HEK293 (cell line): ENCODE measurements around the gene LPCAT1.

Source experiments
- CTCF ChIA-PET: fragments of 350-600 bp; formaldehyde crosslinking; extraction: SDS; loops from one replicate; lab custom pipeline; 2021; ENCODE audit warnings: antibody characterized with exemption; lab: Yijun Ruan, JAX
- POLR2A ChIA-PET: fragments of 300-600 bp; formaldehyde crosslinking; extraction: SDS; loops from one replicate; lab custom pipeline; 2020; ENCODE audit warnings: antibody characterized with exemption, inconsistent platforms; lab: Yijun Ruan, JAX
- H3K27ac ChIP-seq: fragments of 200-500 bp; sonication (Bioruptor generic); 2 replicates; pipeline ENCODE4 v1.5.1; 2014; ENCODE audit warnings: low read depth, low read length, control low read depth, inconsistent platforms; ENCODE audit errors: extremely low read depth
- H3K36me3 ChIP-seq, 2 experiments: fragments of 200-500 bp in 1 of 2; sonication (Bioruptor generic) in 1 of 2; 1 replicate in 1 of 2; 2 replicates in 1 of 2; pipeline ENCODE4 v1.5.1; 2014 to 2017; ENCODE audit warnings: inconsistent platforms in 2 of 2, low read length in 2 of 2; ENCODE audit not compliant: control insufficient read depth in 2 of 2, insufficient read depth in 1 of 2
- H3K4me1 ChIP-seq: fragments of 200-500 bp; sonication (Bioruptor generic); 2 replicates; pipeline ENCODE4 v1.5.1; 2014; ENCODE audit warnings: mild to moderate bottlenecking, low read length, inconsistent platforms; ENCODE audit not compliant: control insufficient read depth, insufficient read depth
- H3K4me3 ChIP-seq: 2 replicates; pipeline ENCODE4 v1.5.1; 2011; ENCODE audit warnings: low read depth, mild to moderate bottlenecking, control low read depth, low read length, moderate library complexity
- H3K9me3 ChIP-seq: fragments of 200-500 bp; sonication (Bioruptor generic); 2 replicates; pipeline ENCODE4 v1.5.1; 2014; ENCODE audit warnings: low read depth, low read length, inconsistent platforms; ENCODE audit not compliant: control insufficient read depth, insufficient read depth
- CTCF ChIP-seq: fragments of 450-650 bp; formaldehyde crosslinking; IDR thresholded peaks from 2 replicates; pipeline ENCODE4 v1.5.1; 2016; ENCODE audit warnings: missing biosample characterization, missing genetic modification characterization
- GFI1B ChIP-seq: fragments of 450-650 bp; formaldehyde crosslinking; IDR thresholded peaks from 2 replicates; pipeline ENCODE4 v1.5.1; 2016; ENCODE audit warnings: missing biosample characterization, missing genetic modification characterization
- KLF1 ChIP-seq: fragments of 450-650 bp; formaldehyde crosslinking; IDR thresholded peaks from 2 replicates; pipeline ENCODE4 v1.5.1; 2016; ENCODE audit warnings: missing biosample characterization, missing genetic modification characterization
- MEIS1 ChIP-seq: sonication (generic); formaldehyde crosslinking; IDR thresholded peaks from 2 replicates; pipeline ENCODE4 v1.8.1; 2022; ENCODE audit warnings: missing genetic modification reagents, mild to moderate bottlenecking, borderline replicate concordance
- OVOL3 ChIP-seq: fragments of 450-650 bp; formaldehyde crosslinking; IDR thresholded peaks from 2 replicates; pipeline ENCODE4 v1.5.1; 2016; ENCODE audit warnings: missing biosample characterization, missing genetic modification characterization
- ZBTB1 ChIP-seq: fragments of 450-650 bp; formaldehyde crosslinking; IDR thresholded peaks from 2 replicates; pipeline ENCODE4 v1.5.1; 2016; ENCODE audit warnings: missing biosample characterization, missing genetic modification characterization
- ZBTB17 ChIP-seq: fragments of 450-650 bp; formaldehyde crosslinking; IDR thresholded peaks from 2 replicates; pipeline ENCODE4 v1.5.1; 2016; ENCODE audit warnings: missing biosample characterization, missing genetic modification characterization
- ZBTB26 ChIP-seq: fragments of 450-650 bp; formaldehyde crosslinking; optimal IDR thresholded peaks from 2 replicates; pipeline ENCODE3; 2016; ENCODE audit warnings: missing biosample characterization, mild to moderate bottlenecking, missing genetic modification characterization
- ZBTB49 ChIP-seq: fragments of 450-650 bp; formaldehyde crosslinking; IDR thresholded peaks from 2 replicates; pipeline ENCODE4 v1.5.1; 2016; ENCODE audit warnings: missing biosample characterization, missing genetic modification characterization, low read depth
- ZBTB8A ChIP-seq: fragments of 450-650 bp; formaldehyde crosslinking; IDR thresholded peaks from 2 replicates; pipeline ENCODE4 v1.5.1; 2016; ENCODE audit warnings: missing biosample characterization, missing genetic modification characterization
- ZIC2 ChIP-seq: fragments of 450-650 bp; formaldehyde crosslinking; IDR thresholded peaks from 2 replicates; pipeline ENCODE4 v1.5.1; 2016; ENCODE audit warnings: missing biosample characterization, missing genetic modification characterization
- ZNF132 ChIP-seq: fragments of 450-650 bp; formaldehyde crosslinking; IDR thresholded peaks from 2 replicates; pipeline ENCODE4 v1.5.1; 2017; ENCODE audit warnings: missing biosample characterization, missing genetic modification characterization, borderline replicate concordance
- ZNF23 ChIP-seq: fragments of 450-650 bp; formaldehyde crosslinking; IDR thresholded peaks from 2 replicates; pipeline ENCODE4 v1.5.1; 2016; ENCODE audit warnings: missing biosample characterization, missing genetic modification characterization, borderline replicate concordance
- ZNF274 ChIP-seq, 2 experiments: fragments of 200-500 bp in 1 of 2; fragments of 450-650 bp in 1 of 2; sonication (Bioruptor generic) in 1 of 2; formaldehyde crosslinking in 1 of 2; IDR thresholded peaks; 2 replicates each; pipeline versions ENCODE4 v1.5.1 to v1.6.1; 2014 to 2016; ENCODE audit warnings: borderline replicate concordance in 1 of 2, inconsistent platforms in 1 of 2, low read length in 1 of 2, missing biosample characterization in 1 of 2, missing genetic modification characterization in 1 of 2
- ZNF416 ChIP-seq: fragments of 450-650 bp; formaldehyde crosslinking; IDR thresholded peaks from 2 replicates; pipeline ENCODE4 v1.5.1; 2016; ENCODE audit warnings: missing biosample characterization, missing genetic modification characterization
- ZNF449 ChIP-seq: fragments of 450-650 bp; formaldehyde crosslinking; IDR thresholded peaks from 2 replicates; pipeline ENCODE4 v1.5.1; 2017; ENCODE audit warnings: missing biosample characterization, mild to moderate bottlenecking, missing genetic modification characterization, moderate library complexity
- ZNF48 ChIP-seq: fragments of 450-650 bp; formaldehyde crosslinking; IDR thresholded peaks from 2 replicates; pipeline ENCODE4 v1.5.1; 2016; ENCODE audit warnings: missing biosample characterization, missing genetic modification characterization
- ZNF514 ChIP-seq: fragments of 450-650 bp; formaldehyde crosslinking; IDR thresholded peaks from 2 replicates; pipeline ENCODE4 v1.5.1; 2016; ENCODE audit warnings: missing biosample characterization, missing genetic modification characterization
- ZNF544 ChIP-seq: fragments of 450-650 bp; formaldehyde crosslinking; IDR thresholded peaks from 2 replicates; pipeline ENCODE4 v1.5.0; 2017; ENCODE audit warnings: missing biosample characterization, missing genetic modification characterization
- ZNF561 ChIP-seq: fragments of 450-650 bp; IDR thresholded peaks from 2 replicates; pipeline ENCODE4 v1.5.1; 2018; ENCODE audit warnings: missing biosample characterization, missing genetic modification characterization, borderline replicate concordance
- ZNF571 ChIP-seq: fragments of 450-650 bp; formaldehyde crosslinking; IDR thresholded peaks from 2 replicates; pipeline ENCODE4 v1.5.0; 2017; ENCODE audit warnings: missing biosample characterization, missing genetic modification characterization
- ZNF585B ChIP-seq: fragments of 450-650 bp; formaldehyde crosslinking; IDR thresholded peaks from 2 replicates; pipeline ENCODE4 v1.5.1; 2016; ENCODE audit warnings: missing biosample characterization, missing genetic modification characterization
- ZNF600 ChIP-seq: fragments of 450-650 bp; formaldehyde crosslinking; IDR thresholded peaks from 2 replicates; pipeline ENCODE4 v1.5.1; 2016; ENCODE audit warnings: missing biosample characterization, missing genetic modification characterization
- ZNF623 ChIP-seq: fragments of 450-650 bp; formaldehyde crosslinking; IDR thresholded peaks from 2 replicates; pipeline ENCODE4 v1.5.1; 2016; ENCODE audit warnings: missing biosample characterization, missing genetic modification characterization
- ZNF624 ChIP-seq: fragments of 450-650 bp; formaldehyde crosslinking; IDR thresholded peaks from 2 replicates; pipeline ENCODE4 v1.5.1; 2017; ENCODE audit warnings: missing biosample characterization, missing genetic modification characterization
- ZNF660 ChIP-seq: fragments of 450-650 bp; IDR thresholded peaks from 2 replicates; pipeline ENCODE4 v1.5.1; 2018; ENCODE audit warnings: missing biosample characterization, mild to moderate bottlenecking, missing genetic modification characterization
- TF ChIP-seq, protein P1 (sequence below): fragments of 450-650 bp; formaldehyde crosslinking; IDR thresholded peaks from 2 replicates; pipeline ENCODE4 v1.5.1; 2016; ENCODE audit warnings: missing biosample characterization, missing genetic modification characterization
- TF ChIP-seq, protein P2 (sequence below): fragments of 450-650 bp; formaldehyde crosslinking; IDR thresholded peaks from 2 replicates; pipeline ENCODE4 v1.5.0; 2017; ENCODE audit warnings: missing biosample characterization, missing genetic modification characterization, borderline replicate concordance

Gene LPCAT1

GRCh38 chr5:1478271-1479035 is 45.3 kb downstream of the LPCAT1 start:
- CTCF ChIA-PET = interaction anchor here (0.6 to 1.5 kb wide), 11 partner anchors 12 to 470 kb away, joined by 3 to 10 read pairs (median 4); no protein-coding TSS in a partner anchor
- POLR2A ChIA-PET = no interaction called here
- no peaks in the 10 kb centered on the region for H3K4me1 ChIP-seq

DNA sequence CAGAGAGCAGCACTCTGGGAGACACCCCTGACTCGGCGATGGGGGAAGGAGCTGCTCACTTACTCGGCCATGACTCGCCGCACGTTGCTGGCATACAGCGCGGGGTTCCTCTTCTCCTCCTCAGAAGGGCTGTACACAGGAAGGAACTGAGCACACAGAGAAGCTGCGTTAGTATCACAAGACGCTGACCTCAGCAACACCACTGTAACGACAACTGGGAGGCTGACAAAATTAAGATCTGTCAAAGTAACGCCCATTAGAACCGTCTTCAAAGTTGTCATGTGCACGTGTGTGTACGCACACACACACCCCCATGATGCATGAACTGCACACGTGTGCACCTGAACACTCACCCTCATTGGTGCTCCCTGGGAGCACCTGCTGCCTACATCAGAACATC is 46.4 kb downstream of the LPCAT1 start:
- H3K36me3 ChIP-seq = peaks cover 7 to 79% of the 10 kb centered on the region in 2 experiments; a peak in 2 of 3 replicates
- CTCF ChIA-PET = interaction anchor here (0.5 to 1.3 kb wide), 3 partner anchors 97 to 167 kb away, joined by 3 to 4 read pairs (median 3); no protein-coding TSS in a partner anchor
- TF ChIP-seq ZNF623 (tag by site-specific recombination) (no peak), ZIC2 (tag by site-specific recombination) (no peak), ZBTB26 (no peak), ZNF449 (tag by site-specific recombination) (no peak), KLF1 (no peak), ZNF600 (tag by site-specific recombination) (no peak), ZNF585B (tag by site-specific recombination) (no peak), ZNF561 (no peak), ZNF274 (IDR thresholded peaks at IDR 0.05; ENCODE audit: low read length) (no peak), ZNF274 (tag by site-specific recombination; IDR thresholded peaks at IDR 0.05; ENCODE audit: borderline replicate concordance) (no peak), ZNF544 (tag by site-specific recombination) (no peak), OVOL3 (no peak), GFI1B (tag by site-specific recombination) (no peak), ZNF624 (tag by site-specific recombination) (no peak), ZBTB49 (tag by site-specific recombination) (no peak), ZNF48 (tag by site-specific recombination) (no peak), CTCF (no peak)
- TF ChIP-seq, protein P1, sequence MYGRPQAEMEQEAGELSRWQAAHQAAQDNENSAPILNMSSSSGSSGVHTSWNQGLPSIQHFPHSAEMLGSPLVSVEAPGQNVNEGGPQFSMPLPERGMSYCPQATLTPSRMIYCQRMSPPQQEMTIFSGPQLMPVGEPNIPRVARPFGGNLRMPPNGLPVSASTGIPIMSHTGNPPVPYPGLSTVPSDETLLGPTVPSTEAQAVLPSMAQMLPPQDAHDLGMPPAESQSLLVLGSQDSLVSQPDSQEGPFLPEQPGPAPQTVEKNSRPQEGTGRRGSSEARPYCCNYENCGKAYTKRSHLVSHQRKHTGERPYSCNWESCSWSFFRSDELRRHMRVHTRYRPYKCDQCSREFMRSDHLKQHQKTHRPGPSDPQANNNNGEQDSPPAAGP (tag by site-specific recombination) = no peak

More at GRCh38 chr5:1478271-1479035, 45.3 kb downstream of the LPCAT1 start:
- Histone ChIP-seq H3K9me3 (no peaks in the 10 kb centered on the region), H3K27ac (no peak overlapping the region), H3K36me3 (peaks cover 7 to 75% of the 10 kb centered on the region in 2 experiments; a peak in 2 of 3 replicates), H3K4me3 (no peak overlapping the region)
- TF ChIP-seq ZNF514 (no peak), ZNF416 (no peak), ZNF23 (tag by site-specific recombination) (no peak), ZNF571 (tag by site-specific recombination) (no peak), ZNF132 (tag by site-specific recombination) (no peak), ZBTB17 (no peak), GFI1B (tag by site-specific recombination) (no peak), MEIS1 (CRISPR knock-in tag) (no peak), ZBTB1 (tag by site-specific recombination) (no peak), ZBTB8A (tag by site-specific recombination) (no peak), ZNF660 (tag by site-specific recombination) (no peak)
- TF ChIP-seq, protein P2, sequence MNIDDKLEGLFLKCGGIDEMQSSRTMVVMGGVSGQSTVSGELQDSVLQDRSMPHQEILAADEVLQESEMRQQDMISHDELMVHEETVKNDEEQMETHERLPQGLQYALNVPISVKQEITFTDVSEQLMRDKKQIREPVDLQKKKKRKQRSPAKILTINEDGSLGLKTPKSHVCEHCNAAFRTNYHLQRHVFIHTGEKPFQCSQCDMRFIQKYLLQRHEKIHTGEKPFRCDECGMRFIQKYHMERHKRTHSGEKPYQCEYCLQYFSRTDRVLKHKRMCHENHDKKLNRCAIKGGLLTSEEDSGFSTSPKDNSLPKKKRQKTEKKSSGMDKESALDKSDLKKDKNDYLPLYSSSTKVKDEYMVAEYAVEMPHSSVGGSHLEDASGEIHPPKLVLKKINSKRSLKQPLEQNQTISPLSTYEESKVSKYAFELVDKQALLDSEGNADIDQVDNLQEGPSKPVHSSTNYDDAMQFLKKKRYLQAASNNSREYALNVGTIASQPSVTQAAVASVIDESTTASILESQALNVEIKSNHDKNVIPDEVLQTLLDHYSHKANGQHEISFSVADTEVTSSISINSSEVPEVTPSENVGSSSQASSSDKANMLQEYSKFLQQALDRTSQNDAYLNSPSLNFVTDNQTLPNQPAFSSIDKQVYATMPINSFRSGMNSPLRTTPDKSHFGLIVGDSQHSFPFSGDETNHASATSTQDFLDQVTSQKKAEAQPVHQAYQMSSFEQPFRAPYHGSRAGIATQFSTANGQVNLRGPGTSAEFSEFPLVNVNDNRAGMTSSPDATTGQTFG (tag by site-specific recombination) = no peak

More for the DNA sequence above, 46.4 kb downstream of the LPCAT1 start:
- POLR2A ChIA-PET = no interaction called here
- H3K27ac ChIP-seq = no peak overlapping the region
- H3K4me1 ChIP-seq = no peaks in the 10 kb centered on the region
- H3K4me3 ChIP-seq = no peak overlapping the region
- H3K9me3 ChIP-seq = no peaks in the 10 kb centered on the region
